Measurements from ENCODE around the gene MRPL51. TPM values are rescaled to one million over a fixed set of nuclear protein-coding genes. Genes with fewer than 3 reads are reported as not detected.
A peak's percentile ranks its signal among the peaks of the same experiment; 100 is the strongest.

MRPL51 gene
- polyA plus RNA-seq, 4 donors = 143 to 185 (median 168) TPM

DNA sequence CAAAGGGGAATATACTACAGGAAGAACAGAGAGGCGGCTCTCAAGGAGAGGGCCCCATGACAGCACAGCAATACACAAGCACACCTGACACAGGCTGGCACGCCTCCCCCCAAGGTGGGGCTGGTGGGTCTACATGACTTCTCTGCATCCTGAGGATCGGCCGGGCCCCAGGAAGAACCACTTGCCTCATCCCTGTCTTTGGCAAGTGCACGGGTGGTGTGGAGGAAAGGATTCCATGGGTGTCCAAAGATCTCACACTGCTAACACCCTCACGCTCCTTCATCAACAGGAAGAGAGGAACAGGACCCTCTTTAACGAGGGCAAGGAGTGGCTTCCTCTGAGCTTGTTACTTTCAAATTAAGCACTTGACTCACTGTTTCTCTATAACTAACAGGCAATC is 29.8 kb downstream of the MRPL51 start:
- no peak for DNase-seq (ENCODE audit: low read depth in 4 of 4, low spot score in 3 of 4)

- no peak for DNase-seq (ENCODE audit: low read depth in 4 of 4, low spot score in 3 of 4)
These were observed 30.6 kb downstream of the MRPL51 start for GRCh38 chr12:6462234-6462995.

DNA sequence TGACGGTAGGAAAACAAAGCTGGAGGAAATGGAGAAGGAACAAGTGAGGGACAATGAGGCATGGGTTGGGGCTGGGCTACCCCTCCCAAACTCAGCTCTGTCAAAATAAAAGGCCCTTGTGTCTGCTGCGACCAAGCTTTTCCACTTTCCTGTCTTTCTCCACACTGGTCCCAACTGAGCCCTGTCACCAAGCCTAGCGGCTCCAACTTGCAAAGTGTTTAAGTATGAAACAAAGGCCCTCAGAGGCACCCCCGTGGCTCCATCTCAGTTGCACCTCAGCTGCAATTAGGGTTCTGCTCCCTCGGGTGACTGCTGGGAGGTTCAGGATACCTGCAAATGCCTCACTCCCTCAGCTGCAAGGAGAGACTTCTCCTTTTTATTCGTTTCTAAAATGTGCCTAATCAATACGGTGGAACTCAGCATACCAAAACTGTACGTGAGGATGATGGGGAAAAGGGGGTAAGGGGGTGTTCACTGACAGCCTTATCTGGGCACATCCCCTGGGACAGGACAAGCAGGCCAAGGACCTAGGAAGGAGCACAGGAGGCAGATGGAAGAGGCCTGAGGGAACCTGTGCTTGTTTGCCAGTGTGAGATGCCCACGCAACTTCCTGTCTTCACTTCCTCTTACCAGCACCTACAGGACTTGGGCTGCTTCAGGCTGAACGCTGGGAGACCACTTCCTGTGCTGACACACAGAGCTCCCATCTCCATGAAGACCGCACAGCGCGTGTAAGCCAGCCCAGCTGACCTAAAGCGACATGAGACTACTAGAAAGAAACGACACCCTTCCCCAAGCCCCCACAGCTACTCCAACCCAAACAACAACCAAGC is 31.4 kb downstream of the MRPL51 start:
- no peak for DNase-seq (ENCODE audit: low read depth in 4 of 4, low spot score in 3 of 4)

GRCh38 chr12:6460751-6461371 is 32.2 kb downstream of the MRPL51 start:
- DNase-seq (ENCODE audit: low read depth in 4 of 4, low spot score in 3 of 4) = no peak

GRCh38 chr12:6459004-6459337 is 34.1 kb downstream of the MRPL51 start:
- no peak for DNase-seq (ENCODE audit: low read depth in 4 of 4, low spot score in 3 of 4)

DNA sequence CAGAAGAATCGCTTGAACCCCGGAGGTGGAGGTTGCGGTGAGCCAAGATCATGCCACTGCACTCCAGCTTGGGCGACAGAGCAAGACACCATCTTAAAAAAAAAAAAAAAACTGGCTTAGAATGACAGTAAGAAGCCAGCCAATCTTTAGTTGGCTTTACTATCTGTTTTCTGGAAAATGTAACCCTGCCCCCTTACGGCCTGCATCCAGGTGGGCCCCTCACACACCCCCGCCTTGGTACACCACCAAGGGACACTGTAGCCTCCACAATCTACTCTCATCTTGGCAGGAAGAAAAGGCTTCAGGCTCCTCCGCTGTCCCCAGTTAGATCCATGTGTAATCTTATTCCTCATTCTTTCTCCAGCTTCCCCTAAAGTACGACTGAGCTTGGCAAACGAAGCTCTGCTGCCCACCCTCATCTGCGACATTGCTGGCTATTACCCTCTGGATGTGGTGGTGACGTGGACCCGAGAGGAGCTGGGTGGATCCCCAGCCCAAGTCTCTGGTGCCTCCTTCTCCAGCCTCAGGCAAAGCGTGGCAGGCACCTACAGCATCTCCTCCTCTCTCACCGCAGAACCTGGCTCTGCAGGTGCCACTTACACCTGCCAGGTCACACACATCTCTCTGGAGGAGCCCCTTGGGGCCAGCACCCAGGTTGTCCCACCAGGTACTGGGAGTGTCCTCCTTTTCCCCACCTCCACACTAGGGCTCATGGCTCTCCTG is 34.6 kb downstream of the MRPL51 start:
- DNase-seq (ENCODE audit: low read depth in 4 of 4, low spot score in 3 of 4) = no peak

GRCh38 chr12:6457220-6457945 is 35.7 kb downstream of the MRPL51 start:
- DNase-seq (ENCODE audit: low read depth in 4 of 4, low spot score in 3 of 4) = no peak

GRCh38 chr12:6452944-6453630 is 40.0 kb downstream of the MRPL51 start:
- no peak for DNase-seq (ENCODE audit: low read depth in 4 of 4, low spot score in 3 of 4)

DNA sequence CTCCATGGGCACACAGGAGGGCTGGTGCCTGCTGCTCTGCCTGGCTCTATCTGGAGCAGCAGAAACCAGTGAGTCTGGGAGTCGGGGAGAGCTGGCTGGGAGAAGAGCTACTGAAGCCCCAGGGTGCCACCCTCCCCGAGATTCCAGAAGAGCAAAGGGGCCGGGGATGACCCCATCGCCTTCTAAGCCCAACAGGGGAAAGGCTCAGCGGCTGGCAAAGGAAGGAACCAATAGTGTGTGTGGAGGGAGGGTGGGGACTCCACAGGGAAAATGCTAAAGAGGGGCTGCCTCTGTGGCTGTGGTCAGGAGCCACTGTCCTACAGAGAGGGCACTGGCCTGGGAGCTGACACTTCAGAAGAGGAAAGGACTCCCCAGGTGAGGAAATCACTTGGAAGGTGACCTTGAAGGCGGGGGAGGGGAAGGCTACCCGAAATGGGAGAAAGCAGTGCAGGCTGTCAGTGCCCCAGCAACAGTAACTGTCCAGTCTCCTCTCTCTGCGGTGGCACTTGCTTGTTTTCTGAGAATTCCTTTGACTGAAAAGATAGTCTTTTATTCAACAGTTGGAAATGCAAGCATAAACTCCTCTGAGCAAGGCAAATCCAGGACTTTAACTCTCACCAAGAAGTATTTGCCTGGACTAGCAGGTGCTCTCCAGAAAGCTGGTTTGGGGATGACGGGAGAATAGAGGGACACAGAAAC is 40.7 kb downstream of the MRPL51 start:
- DNase-seq (ENCODE audit: low read depth in 4 of 4, low spot score in 3 of 4) = no peak

GRCh38 chr12:6451348-6452244 is 41.5 kb downstream of the MRPL51 start, which contains the start of gene TAPBPL:
Gene TAPBPL (plus strand): TSS chr12:6452042. CDS start chr12:6452249, 207 bp downstream.
- peak; percentile 71 to 84 (median 77) for DNase-seq (ENCODE audit: low read depth in 4 of 4, low spot score in 3 of 4)

GRCh38 chr12:6450869-6451347 is 42.2 kb downstream of the MRPL51 start:
- no peak for DNase-seq (ENCODE audit: low read depth in 4 of 4, low spot score in 3 of 4)

DNA sequence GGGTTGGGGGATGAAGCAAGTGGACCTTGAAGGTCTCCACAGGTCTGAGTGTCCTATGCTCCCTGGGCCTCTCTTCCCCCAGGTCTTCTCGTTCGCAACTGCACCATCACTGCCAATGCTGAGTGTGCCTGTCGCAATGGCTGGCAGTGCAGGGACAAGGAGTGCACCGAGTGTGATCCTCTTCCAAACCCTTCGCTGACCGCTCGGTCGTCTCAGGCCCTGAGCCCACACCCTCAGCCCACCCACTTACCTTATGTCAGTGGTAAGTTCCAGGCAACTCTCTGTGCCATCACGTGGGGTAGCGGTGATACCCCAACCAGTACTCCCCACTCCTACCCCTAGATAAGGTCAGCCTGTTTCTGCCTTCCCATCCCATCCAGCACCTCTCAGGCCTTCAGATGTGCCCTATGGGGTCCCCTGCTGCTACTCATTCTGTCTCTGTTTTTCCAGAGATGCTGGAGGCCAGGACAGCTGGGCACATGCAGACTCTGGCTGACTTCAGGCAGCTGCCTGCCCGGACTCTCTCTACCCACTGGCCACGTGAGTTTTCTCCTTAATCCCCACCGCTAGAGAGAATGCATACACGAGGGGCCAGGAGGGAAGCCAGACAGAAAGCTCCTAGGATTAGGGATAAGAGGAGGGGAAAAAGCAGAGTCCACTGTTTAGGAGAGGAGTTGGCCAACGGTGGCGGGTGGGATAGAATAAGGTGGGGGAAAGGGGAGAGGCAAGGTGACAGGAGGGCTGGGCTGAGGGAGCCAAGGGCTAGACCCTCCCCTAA is 42.8 kb downstream of the MRPL51 start:
- no peak for DNase-seq (ENCODE audit: low read depth in 4 of 4, low spot score in 3 of 4)

GRCh38 chr12:6444704-6445688 is 48.1 kb downstream of the MRPL51 start, which contains the start of gene CD27:
Gene CD27 (plus strand): TSS chr12:6444955. CDS start chr12:6445096, 141 bp downstream.
- DNase-seq (ENCODE audit: low read depth in 4 of 4, low spot score in 3 of 4) = no peak

GRCh38 chr12:6444031-6444430 is 49.0 kb downstream of the MRPL51 start:
- DNase-seq (ENCODE audit: low read depth in 4 of 4, low spot score in 3 of 4) = no peak

GRCh38 chr12:6443361-6443983 is 49.6 kb downstream of the MRPL51 start:
- DNase-seq (ENCODE audit: low read depth in 4 of 4, low spot score in 3 of 4) = no peak
